AG10803 (cell line): ENCODE measurements around the gene C1D.

Experiments used
- DNase-seq: peaks from one replicate; pipeline ENCODE4 v3.0.0; 2010; ENCODE audit warnings: low read depth
- H3K4me3 ChIP-seq: 2 replicates; pipeline ENCODE4 v1.5.1; 2011; ENCODE audit warnings: mild to moderate bottlenecking, low read length, control low read depth
- CTCF ChIP-seq: conservative IDR thresholded peaks from 2 replicates; pipeline ENCODE4 v1.5.1; 2011; ENCODE audit warnings: mild to moderate bottlenecking, low read length, control low read depth, inconsistent platforms

Gene C1D

GRCh38 chr2:68045342-68045741 lies 17.5 kb downstream of the C1D start:
- H3K4me3 ChIP-seq = no peak overlapping the region
- DNase-seq = peak; percentile 49
- no peak for TF ChIP-seq CTCF

- H3K4me3 ChIP-seq = no peak overlapping the region
- peak; percentile 82 for DNase-seq
- TF ChIP-seq CTCF = no peak
Measured at GRCh38 chr2:68044099-68044498, 18.7 kb downstream of the C1D start.

- H3K4me3 ChIP-seq = no peak overlapping the region
- no peak for TF ChIP-seq CTCF
- DNase-seq = no peak
Measured at GRCh38 chr2:68043695-68044094, 19.1 kb downstream of the C1D start.

GRCh38 chr2:68043032-68043431 lies 19.8 kb downstream of the C1D start:
- H3K4me3 ChIP-seq = no peak overlapping the region
- TF ChIP-seq CTCF = no peak
- DNase-seq = no peak

- H3K4me3 ChIP-seq = no peak overlapping the region
- DNase-seq = no peak
- TF ChIP-seq CTCF = no peak
Measured at GRCh38 chr2:68041704-68042245, 21.0 kb downstream of the C1D start.

- no peak for TF ChIP-seq CTCF
- H3K4me3 ChIP-seq = no peak overlapping the region
- DNase-seq = no peak
Measured at GRCh38 chr2:68040078-68040477, 22.7 kb downstream of the C1D start.

GRCh38 chr2:68039317-68039716 lies 23.5 kb downstream of the C1D start:
- DNase-seq = no peak
- no peak for TF ChIP-seq CTCF
- H3K4me3 ChIP-seq = no peak overlapping the region
